ENCODE data around the gene RAB1A. TPM values are rescaled to one million over a fixed set of nuclear protein-coding genes. Genes with fewer than 3 reads are reported as not detected.
A peak's percentile ranks its signal among the peaks of the same experiment; 100 is the strongest.

RAB1A gene
- total and polyA plus RNA-seq, 2 donors from 2014 or later = 166 to 194 TPM

DNA sequence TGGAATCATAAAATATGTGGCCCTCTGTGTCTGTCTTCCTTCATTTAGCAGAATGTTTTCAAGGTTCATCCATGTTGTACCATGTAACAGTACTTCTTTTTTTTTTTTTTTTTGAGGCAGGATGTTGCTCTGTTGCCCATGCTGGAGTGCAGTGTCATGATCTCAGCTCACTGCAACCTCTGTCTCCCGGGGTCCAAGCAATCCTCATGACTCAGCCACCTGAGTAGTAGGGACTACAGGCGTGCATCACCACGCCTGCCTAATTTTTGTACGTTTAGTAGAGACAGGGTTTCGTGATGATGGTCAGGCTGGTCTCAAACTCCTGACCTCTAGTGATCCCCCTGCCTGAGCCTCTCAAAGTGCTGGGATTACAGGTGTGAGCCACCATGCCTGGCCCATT, 31.2 kb downstream of the RAB1A start:
- intact Hi-C loops (cut with DNase I) = no loop called here

GRCh38 chr2:65097844-65098243, 32.1 kb downstream of the RAB1A start:
- H3K36me3 ChIP-seq (ENCODE audit: control insufficient read depth in 2 of 3, insufficient read depth in 3 of 3, low read length in 3 of 3) = peaks cover under 1 to 16% (median 9%) of the 10 kb centered on the region in 3 donors
- no peak overlapping the region for H3K9ac ChIP-seq (ENCODE audit: low read length in 3 of 3)
- no peak overlapping the region for H3K4me3 ChIP-seq (ENCODE audit: low read length in 3 of 3)
- intact Hi-C loops (cut with DNase I) = no loop called here
- TF ChIP-seq CTCF (IDR thresholded peaks at IDR 0.05; ENCODE audit: borderline replicate concordance, extremely low read depth, insufficient read depth) = no peak
- DNase-seq (no peak), FAIRE-seq (peak; percentile 25)
- H3K4me1 ChIP-seq (ENCODE audit: control insufficient read depth in 2 of 3, insufficient read depth in 2 of 3, low read depth in 1 of 3, low read length in 3 of 3) = no peaks in the 10 kb centered on the region
- H3K9me3 ChIP-seq (ENCODE audit: control insufficient read depth in 2 of 3, insufficient read depth in 1 of 3, low read length in 3 of 3) = no peaks in the 10 kb centered on the region
- no peak overlapping the region for H3K27ac ChIP-seq (ENCODE audit: low read depth in 2 of 2, low read length in 2 of 2)
- H3K27me3 ChIP-seq (ENCODE audit: control insufficient read depth, insufficient read depth, low read length) = no peaks in the 10 kb centered on the region

More for the DNA sequence above, 31.2 kb downstream of the RAB1A start:
- Histone ChIP-seq H3K9ac (ENCODE audit: low read length in 3 of 3) (no peak overlapping the region), H3K27me3 (ENCODE audit: control insufficient read depth, insufficient read depth, low read length) (no peaks in the 10 kb centered on the region), H3K36me3 (ENCODE audit: control insufficient read depth in 2 of 3, insufficient read depth in 3 of 3, low read length in 3 of 3) (peaks cover 0 to 13% (median 9%) of the 10 kb centered on the region in 3 donors), H3K4me3 (ENCODE audit: low read length in 3 of 3) (no peak overlapping the region), H3K9me3 (ENCODE audit: control insufficient read depth in 2 of 3, insufficient read depth in 1 of 3, low read length in 3 of 3) (no peaks in the 10 kb centered on the region), H3K27ac (ENCODE audit: low read depth in 2 of 2, low read length in 2 of 2) (no peak overlapping the region), H3K4me1 (ENCODE audit: control insufficient read depth in 2 of 3, insufficient read depth in 2 of 3, low read depth in 1 of 3, low read length in 3 of 3) (no peaks in the 10 kb centered on the region)
- no peak for TF ChIP-seq CTCF (IDR thresholded peaks at IDR 0.05; ENCODE audit: borderline replicate concordance, extremely low read depth, insufficient read depth)
- FAIRE-seq (no peak), DNase-seq (no peak)

GRCh38 chr2:65096948-65097347, 33.0 kb downstream of the RAB1A start:
- Histone ChIP-seq H3K27me3 (ENCODE audit: control insufficient read depth, insufficient read depth, low read length) (no peaks in the 10 kb centered on the region), H3K27ac (ENCODE audit: low read depth in 2 of 2, low read length in 2 of 2) (no peak overlapping the region), H3K9ac (ENCODE audit: low read length in 3 of 3) (no peak overlapping the region), H3K9me3 (ENCODE audit: control insufficient read depth in 2 of 3, insufficient read depth in 1 of 3, low read length in 3 of 3) (no peaks in the 10 kb centered on the region), H3K4me3 (ENCODE audit: low read length in 3 of 3) (no peak overlapping the region), H3K36me3 (ENCODE audit: control insufficient read depth in 2 of 3, insufficient read depth in 3 of 3, low read length in 3 of 3) (peaks cover 7 to 25% (median 9%) of the 10 kb centered on the region in 3 donors), H3K4me1 (ENCODE audit: control insufficient read depth in 2 of 3, insufficient read depth in 2 of 3, low read depth in 1 of 3, low read length in 3 of 3) (no peaks in the 10 kb centered on the region)
- DNase-seq (no peak), FAIRE-seq (no peak)
- intact Hi-C loops (cut with DNase I) = no loop called here
- no peak for TF ChIP-seq CTCF (IDR thresholded peaks at IDR 0.05; ENCODE audit: borderline replicate concordance, extremely low read depth, insufficient read depth)

GRCh38 chr2:65093211-65093610, 36.7 kb downstream of the RAB1A start:
- no peak overlapping the region for H3K27ac ChIP-seq (ENCODE audit: low read depth in 2 of 2, low read length in 2 of 2)
- TF ChIP-seq CTCF (IDR thresholded peaks at IDR 0.05; ENCODE audit: borderline replicate concordance, extremely low read depth, insufficient read depth) = no peak
- DNase-seq (no peak), FAIRE-seq (no peak)
- H3K4me1 ChIP-seq (ENCODE audit: control insufficient read depth in 2 of 3, insufficient read depth in 2 of 3, low read depth in 1 of 3, low read length in 3 of 3) = peaks cover 0 to 5% (median 0%) of the 10 kb centered on the region in 3 donors
- H3K9me3 ChIP-seq (ENCODE audit: control insufficient read depth in 2 of 3, insufficient read depth in 1 of 3, low read length in 3 of 3) = no peaks in the 10 kb centered on the region
- no peak overlapping the region for H3K9ac ChIP-seq (ENCODE audit: low read length in 3 of 3)
- H3K27me3 ChIP-seq (ENCODE audit: control insufficient read depth, insufficient read depth, low read length) = no peaks in the 10 kb centered on the region
- no peak overlapping the region for H3K4me3 ChIP-seq (ENCODE audit: low read length in 3 of 3)
- H3K36me3 ChIP-seq (ENCODE audit: control insufficient read depth in 2 of 3, insufficient read depth in 3 of 3, low read length in 3 of 3) = peaks cover 11 to 33% (median 19%) of the 10 kb centered on the region in 3 donors
- intact Hi-C loops (cut with DNase I) = no loop called here
